ENCODE data around the gene EPB41L2.

- TF ChIP-seq, protein P1, sequence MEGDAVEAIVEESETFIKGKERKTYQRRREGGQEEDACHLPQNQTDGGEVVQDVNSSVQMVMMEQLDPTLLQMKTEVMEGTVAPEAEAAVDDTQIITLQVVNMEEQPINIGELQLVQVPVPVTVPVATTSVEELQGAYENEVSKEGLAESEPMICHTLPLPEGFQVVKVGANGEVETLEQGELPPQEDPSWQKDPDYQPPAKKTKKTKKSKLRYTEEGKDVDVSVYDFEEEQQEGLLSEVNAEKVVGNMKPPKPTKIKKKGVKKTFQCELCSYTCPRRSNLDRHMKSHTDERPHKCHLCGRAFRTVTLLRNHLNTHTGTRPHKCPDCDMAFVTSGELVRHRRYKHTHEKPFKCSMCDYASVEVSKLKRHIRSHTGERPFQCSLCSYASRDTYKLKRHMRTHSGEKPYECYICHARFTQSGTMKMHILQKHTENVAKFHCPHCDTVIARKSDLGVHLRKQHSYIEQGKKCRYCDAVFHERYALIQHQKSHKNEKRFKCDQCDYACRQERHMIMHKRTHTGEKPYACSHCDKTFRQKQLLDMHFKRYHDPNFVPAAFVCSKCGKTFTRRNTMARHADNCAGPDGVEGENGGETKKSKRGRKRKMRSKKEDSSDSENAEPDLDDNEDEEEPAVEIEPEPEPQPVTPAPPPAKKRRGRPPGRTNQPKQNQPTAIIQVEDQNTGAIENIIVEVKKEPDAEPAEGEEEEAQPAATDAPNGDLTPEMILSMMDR (IDR thresholded peaks at IDR 0.05), result no peak
- TF ChIP-seq EP300 (IDR thresholded peaks at IDR 0.05), result no peak
- TF ChIP-seq POLR2A (IDR thresholded peaks at IDR 0.05), result no peak
- TF ChIP-seq POLR2AphosphoS5 (IDR thresholded peaks at IDR 0.05), result no peak
Observed at GRCh38 chr6:130853555-130854183, 209.4 kb downstream of the EPB41L2 start.

All from upper lobe of left lung (tissue), 4 donors.